HEK293T (cell line): Measurements from ENCODE around the gene ATP5F1D.
"Not testable (repeated sequence)": the region's sequence is repeated elsewhere in the genome, so short reads cannot be mapped to it uniquely, and the experiment has no call there.

Experiments
- CTCF ChIA-PET: fragments of 350-600 bp; formaldehyde crosslinking; extraction: SDS; loops from one replicate; lab custom pipeline; 2021; ENCODE audit warnings: antibody characterized with exemption, inconsistent platforms; lab: Yijun Ruan, JAX
- POLR2A ChIA-PET: fragments of 350-600 bp; formaldehyde crosslinking; extraction: SDS; loops from one replicate; lab custom pipeline; 2020; ENCODE audit warnings: antibody characterized with exemption, inconsistent platforms; lab: Yijun Ruan, JAX
- DNase-seq: peaks from one replicate; pipeline ENCODE4 v3.0.0; 2012; ENCODE audit warnings: mixed read lengths; ENCODE audit errors: extremely low spot score
- ARNT ChIP-seq: fragments of 450-650 bp; IDR thresholded peaks from 2 replicates; pipeline ENCODE4 v1.6.1; 2017; ENCODE audit warnings: mild to moderate bottlenecking
- BHLHE40 ChIP-seq: fragments of 450-650 bp; IDR thresholded peaks from 2 replicates; pipeline ENCODE4 v1.6.1; 2016; ENCODE audit warnings: mild to moderate bottlenecking, moderate library complexity, borderline replicate concordance
- CTBP1 ChIP-seq: fragments of 450-650 bp; IDR thresholded peaks from 2 replicates; pipeline ENCODE4 v1.6.1; 2016; ENCODE audit warnings: borderline replicate concordance
- ELF4 ChIP-seq: fragments of 450-650 bp; IDR thresholded peaks from 2 replicates; pipeline ENCODE4 v1.6.1; 2017; ENCODE audit warnings: antibody characterized with exemption
- FOXA1 ChIP-seq: fragments of 450-650 bp; IDR thresholded peaks from 2 replicates; pipeline ENCODE4 v1.6.1; 2016; ENCODE audit warnings: mild to moderate bottlenecking
- FOXK2 ChIP-seq: fragments of 450-650 bp; IDR thresholded peaks from 2 replicates; pipeline ENCODE4 v1.6.1; 2016; ENCODE audit warnings: mild to moderate bottlenecking
- FOXM1 ChIP-seq: fragments of 450-650 bp; IDR thresholded peaks from 2 replicates; pipeline ENCODE4 v1.6.1; 2017; ENCODE audit warnings: mild to moderate bottlenecking, borderline replicate concordance
- HDGF ChIP-seq: fragments of 450-650 bp; IDR thresholded peaks from 2 replicates; pipeline ENCODE4 v1.6.1; 2017; ENCODE audit warnings: antibody characterized with exemption, borderline replicate concordance
- L3MBTL2 ChIP-seq: fragments of 450-650 bp; conservative IDR thresholded peaks from 2 replicates; pipeline ENCODE4 v1.6.1; 2016; ENCODE audit warnings: mild to moderate bottlenecking
- LEF1 ChIP-seq: fragments of 450-650 bp; IDR thresholded peaks from 2 replicates; pipeline ENCODE4 v1.6.1; 2017; ENCODE audit warnings: mild to moderate bottlenecking, borderline replicate concordance
- NFRKB ChIP-seq: fragments of 450-650 bp; IDR thresholded peaks from 2 replicates; pipeline ENCODE4 v1.6.1; 2016; ENCODE audit warnings: mild to moderate bottlenecking, moderate library complexity
- SP1 ChIP-seq: fragments of 450-650 bp; IDR thresholded peaks from 2 replicates; pipeline ENCODE4 v1.6.1; 2017
- SUZ12 ChIP-seq: fragments of 450-650 bp; IDR thresholded peaks from 2 replicates; pipeline ENCODE4 v1.6.1; 2016; ENCODE audit warnings: mild to moderate bottlenecking
- TARDBP ChIP-seq: fragments of 450-650 bp; IDR thresholded peaks from 2 replicates; pipeline ENCODE4 v1.6.1; 2016
- ZNF384 ChIP-seq: fragments of 450-650 bp; IDR thresholded peaks from 2 replicates; pipeline ENCODE4 v1.6.1; 2016
- TF ChIP-seq, protein P1 (sequence below): fragments of 450-650 bp; IDR thresholded peaks from 2 replicates; pipeline ENCODE4 v1.6.1; 2016

ATP5F1D gene

DNA sequence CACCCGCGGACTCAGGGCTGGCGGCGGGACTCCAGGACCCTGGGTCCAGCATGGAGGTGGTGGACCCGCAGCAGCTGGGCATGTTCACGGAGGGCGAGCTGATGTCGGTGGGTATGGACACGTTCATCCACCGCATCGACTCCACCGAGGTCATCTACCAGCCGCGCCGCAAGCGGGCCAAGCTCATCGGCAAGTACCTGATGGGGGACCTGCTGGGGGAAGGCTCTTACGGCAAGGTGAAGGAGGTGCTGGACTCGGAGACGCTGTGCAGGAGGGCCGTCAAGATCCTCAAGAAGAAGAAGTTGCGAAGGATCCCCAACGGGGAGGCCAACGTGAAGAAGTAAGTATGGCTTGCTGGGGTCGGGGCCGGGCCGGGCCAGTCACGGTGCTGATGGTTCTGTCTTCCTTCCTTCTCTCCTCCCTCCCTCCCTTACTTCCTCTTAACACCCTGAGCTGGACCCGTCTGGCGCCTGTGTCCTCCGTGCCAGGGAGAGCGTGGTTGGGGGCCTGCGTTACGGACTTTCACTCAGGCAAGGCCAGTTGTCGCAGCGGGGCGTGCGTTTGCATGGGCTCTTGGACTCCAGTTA is 34.6 kb upstream of the ATP5F1D start:
- no peak for DNase-seq
- POLR2A ChIA-PET = no interaction called here
- TF ChIP-seq FOXA1 (no peak), LEF1 (no peak), CTBP1 (no peak), L3MBTL2 (no peak), FOXK2 (no peak), BHLHE40 (no peak), ELF4 (no peak), ZNF384 (no peak), SUZ12 (no peak)
- CTCF ChIA-PET = no interaction called here

DNA sequence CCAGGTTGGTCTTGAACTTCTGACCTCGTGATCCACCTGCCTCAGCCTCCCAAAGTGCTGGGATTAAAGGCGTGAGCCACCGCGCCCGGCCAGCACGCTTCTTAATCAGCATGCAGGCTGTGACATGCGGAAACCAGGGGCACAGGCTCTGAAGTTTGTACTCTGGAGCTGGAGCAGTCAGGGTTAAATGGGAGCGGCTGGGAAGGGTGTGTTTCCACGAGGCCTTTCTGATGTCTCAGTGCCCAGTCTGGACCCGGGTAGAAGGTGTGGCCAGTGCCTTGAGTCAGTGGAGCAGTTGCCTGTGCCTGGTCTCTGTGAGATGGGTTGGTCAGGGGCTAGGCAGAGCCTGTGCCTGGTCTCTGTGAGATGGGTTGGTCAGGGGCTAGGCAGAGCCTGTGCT is 32.7 kb upstream of the ATP5F1D start:
- CTCF ChIA-PET, POLR2A ChIA-PET, DNase-seq: not testable (repeated sequence)

DNA sequence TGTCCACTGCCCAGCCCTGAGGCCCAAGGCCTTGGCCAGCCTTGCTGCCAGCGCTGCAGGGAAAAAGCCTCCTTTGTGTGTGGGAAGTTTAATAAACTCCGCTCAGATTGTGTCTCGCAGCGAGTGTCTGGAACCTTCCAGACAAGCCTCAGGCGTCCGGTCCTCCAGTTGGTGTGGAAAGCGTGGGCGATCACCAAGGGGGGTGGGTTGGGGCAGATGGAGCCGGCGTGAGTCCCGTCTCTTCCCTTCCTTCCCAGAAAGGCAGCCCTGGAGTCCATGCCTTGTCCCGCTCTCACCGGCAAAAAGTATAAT is 31.4 kb upstream of the ATP5F1D start:
- no peak for DNase-seq
- ChIA-PET POLR2A (no interaction called here), CTCF (no interaction called here)
- TF ChIP-seq CTBP1 (no peak), FOXK2 (no peak), HDGF (no peak), ZNF384 (no peak), FOXM1 (no peak), SP1 (no peak), FOXA1 (no peak), NFRKB (no peak), ARNT (no peak)
- TF ChIP-seq, protein P1, sequence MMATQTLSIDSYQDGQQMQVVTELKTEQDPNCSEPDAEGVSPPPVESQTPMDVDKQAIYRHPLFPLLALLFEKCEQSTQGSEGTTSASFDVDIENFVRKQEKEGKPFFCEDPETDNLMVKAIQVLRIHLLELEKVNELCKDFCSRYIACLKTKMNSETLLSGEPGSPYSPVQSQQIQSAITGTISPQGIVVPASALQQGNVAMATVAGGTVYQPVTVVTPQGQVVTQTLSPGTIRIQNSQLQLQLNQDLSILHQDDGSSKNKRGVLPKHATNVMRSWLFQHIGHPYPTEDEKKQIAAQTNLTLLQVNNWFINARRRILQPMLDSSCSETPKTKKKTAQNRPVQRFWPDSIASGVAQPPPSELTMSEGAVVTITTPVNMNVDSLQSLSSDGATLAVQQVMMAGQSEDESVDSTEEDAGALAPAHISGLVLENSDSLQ = no peak

DNA sequence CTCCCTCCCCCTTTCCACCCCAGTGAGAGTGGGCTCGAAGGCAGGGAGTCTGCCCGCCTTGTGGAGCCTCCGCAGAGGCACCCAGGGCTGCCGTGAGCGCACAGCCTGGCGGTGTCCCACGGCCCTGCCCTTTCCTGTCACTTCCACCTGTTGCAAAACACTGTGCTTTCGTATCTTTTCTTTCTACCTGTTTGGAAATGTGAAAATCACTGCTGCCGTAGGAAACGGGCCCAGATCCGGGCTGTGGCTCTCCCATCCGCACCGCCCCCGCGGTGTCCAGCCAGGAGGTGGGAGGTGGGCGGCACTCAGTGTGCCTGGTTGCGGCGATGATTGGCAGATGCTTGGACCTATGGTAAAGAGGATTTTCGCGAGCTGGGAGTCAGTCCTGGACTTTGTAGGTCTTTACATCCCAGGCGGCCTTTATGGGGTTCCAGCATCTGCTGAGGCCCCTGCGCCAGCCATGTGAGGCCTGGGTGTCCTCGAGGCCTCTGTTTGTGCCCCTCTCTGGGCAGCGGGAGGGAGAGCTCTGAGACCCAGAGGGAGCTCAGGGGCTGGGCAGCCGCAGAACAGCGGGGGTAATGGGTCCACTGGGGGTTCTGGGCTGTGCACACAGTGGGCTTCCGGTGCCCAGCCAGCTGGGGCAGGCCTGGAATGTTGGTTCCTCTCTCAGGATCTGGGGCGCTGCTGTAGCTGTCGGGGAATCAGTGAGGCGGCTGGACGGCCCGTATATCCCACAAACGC is 29.9 kb upstream of the ATP5F1D start:
- CTCF ChIA-PET = interaction anchor here (1.3 kb wide), 1 partner anchor 9 kb away, joined by 3 read pairs; no protein-coding TSS in a partner anchor
- no peak for DNase-seq
- POLR2A ChIA-PET = no interaction called here
- TF ChIP-seq TARDBP = no peak
- TF ChIP-seq, protein P1 = peak; percentile 90

DNA sequence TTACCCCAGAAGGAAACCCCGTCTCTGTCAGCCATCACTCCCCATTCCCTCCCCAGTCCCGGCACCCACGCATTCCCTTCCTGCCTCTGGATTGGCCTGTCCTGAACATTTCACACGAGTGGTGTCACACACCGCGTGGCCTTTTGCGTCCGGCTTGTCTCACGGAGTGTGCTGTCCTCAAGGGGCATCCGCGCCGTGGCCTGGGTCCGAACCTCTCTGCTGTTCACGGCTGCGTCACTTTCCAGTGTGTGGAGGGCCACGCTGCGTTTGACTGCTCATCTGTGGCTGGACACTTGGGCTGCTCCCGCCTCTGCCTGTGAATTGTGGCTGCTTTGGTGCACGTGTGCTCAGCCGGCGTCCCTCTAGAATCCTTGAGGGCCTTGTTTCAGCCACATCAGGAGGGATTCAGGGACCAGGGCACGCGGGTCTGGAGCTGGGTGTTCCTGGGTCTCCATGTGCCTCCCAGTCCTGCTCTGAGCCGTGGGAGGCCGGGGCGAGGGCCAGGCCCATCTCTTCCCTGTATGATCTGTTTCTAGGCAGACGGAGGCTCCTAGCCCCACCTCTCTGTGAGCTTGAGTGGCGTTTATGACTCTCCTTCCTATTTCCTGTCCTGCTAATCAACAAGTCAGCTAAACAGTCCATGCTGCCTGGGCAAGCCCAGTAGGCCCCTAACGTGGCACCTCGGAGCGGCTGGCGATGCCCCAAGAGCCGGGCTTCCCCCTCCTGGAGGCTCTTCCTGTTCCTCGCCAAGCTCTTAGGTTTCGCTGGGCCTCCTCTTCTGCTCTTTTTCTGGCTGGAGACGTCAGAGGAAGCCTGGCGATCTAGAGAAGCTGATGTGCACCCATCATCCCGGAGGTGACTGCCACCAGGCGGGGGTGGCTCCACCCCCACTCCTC is 27.9 kb upstream of the ATP5F1D start:
- no peak for DNase-seq
- TF ChIP-seq SUZ12 (no peak), SP1 (no peak), ZNF384 (no peak), NFRKB (no peak), LEF1 (no peak), ELF4 (no peak), HDGF (no peak), TARDBP (no peak), CTBP1 (no peak), FOXK2 (no peak), ARNT (no peak), BHLHE40 (no peak), FOXA1 (no peak)
- TF ChIP-seq, protein P1 = no peak; the same call in 1 of the 2 replicates
- ChIA-PET POLR2A (interaction anchor here (1.2 to 2.1 kb wide), 2 partner anchors 55 to 109 kb away, joined by 3 to 6 read pairs; partner anchors contain the start of genes CIRBP and GPX4), CTCF (interaction anchor here (0.6 to 1.1 kb wide), 2 partner anchors 90 to 458 kb away, joined by 4 to 5 read pairs; no protein-coding TSS in a partner anchor)

DNA sequence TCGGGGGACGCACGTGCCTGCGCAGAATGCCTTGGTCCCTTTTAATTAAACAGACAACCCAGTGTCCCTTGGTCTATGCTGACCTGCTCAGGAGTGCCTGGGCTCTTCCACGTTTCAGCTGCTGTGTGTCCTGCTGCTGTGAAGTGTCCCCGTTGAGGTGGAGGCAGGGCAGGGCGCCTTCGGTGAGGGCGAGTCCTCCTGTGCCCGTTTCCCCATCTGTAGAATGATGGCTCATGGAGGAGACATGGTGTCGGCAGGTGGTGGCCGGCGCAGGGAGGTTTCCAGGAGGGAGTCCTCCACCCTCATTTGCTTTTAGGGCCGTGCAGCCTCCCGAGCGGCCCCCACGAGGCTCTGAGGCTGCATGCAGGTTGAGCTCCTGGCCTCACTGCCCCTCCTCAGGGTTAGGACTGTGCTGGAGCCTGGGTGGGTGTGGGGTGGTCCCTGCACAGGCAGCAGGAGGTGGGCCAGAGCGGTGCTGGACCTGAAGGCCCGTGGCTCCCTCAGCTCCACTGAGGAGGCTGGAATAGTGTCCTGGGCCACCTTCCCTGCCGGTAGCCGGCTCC is 27.2 kb upstream of the ATP5F1D start:
- ChIA-PET CTCF (interaction anchor here (0.6 to 1.1 kb wide), 2 partner anchors 91 to 458 kb away, joined by 4 to 5 read pairs; no protein-coding TSS in a partner anchor), POLR2A (interaction anchor here (1.2 to 2.1 kb wide), 2 partner anchors 55 to 110 kb away, joined by 3 to 6 read pairs; partner anchors contain the start of genes CIRBP and GPX4)
- TF ChIP-seq FOXM1 (no peak), L3MBTL2 (no peak), SP1 (no peak), ELF4 (no peak), CTBP1 (no peak), FOXA1 (no peak), BHLHE40 (no peak), ARNT (no peak)
- TF ChIP-seq, protein P1 = no peak
- DNase-seq = no peak
